8988T (cell line): ENCODE measurements around the gene CLEC2B.
"Not testable (repeated sequence)": the region's sequence is repeated elsewhere in the genome, so short reads cannot be mapped to it uniquely, and the experiment has no call there.

Source experiments
- DNase-seq: peaks from one replicate; pipeline ENCODE4 v3.0.0; 2011

Gene CLEC2B

GRCh38 chr12:9869307-9870161 lies at the start of gene CLEC2B:
Gene CLEC2B (minus strand): TSS chr12:9869354.
- no peak for DNase-seq

GRCh38 chr12:9911708-9912107 lies 42.6 kb upstream of the CLEC2B start:
- DNase-seq = no peak

- no peak for DNase-seq
These were observed 41.7 kb upstream of the CLEC2B start for GRCh38 chr12:9910716-9911421.

GRCh38 chr12:9909724-9910123 lies 40.6 kb upstream of the CLEC2B start:
- DNase-seq = no peak

GRCh38 chr12:9908350-9908749 lies 39.2 kb upstream of the CLEC2B start:
- DNase-seq = no peak

GRCh38 chr12:9907769-9908168 lies 38.6 kb upstream of the CLEC2B start:
- no peak for DNase-seq

- DNase-seq = no peak
These were observed 37.7 kb upstream of the CLEC2B start for GRCh38 chr12:9906873-9907272.

- DNase-seq = no peak
These were observed 33.5 kb upstream of the CLEC2B start for GRCh38 chr12:9902539-9903228.

- DNase-seq = no peak
These were observed 31.8 kb upstream of the CLEC2B start for GRCh38 chr12:9900930-9901329.

- DNase-seq = no peak
These were observed 30.1 kb upstream of the CLEC2B start for GRCh38 chr12:9899209-9899608.

- no peak for DNase-seq
These were observed 28.4 kb upstream of the CLEC2B start for GRCh38 chr12:9897535-9897934.

GRCh38 chr12:9895215-9895971 lies 26.2 kb upstream of the CLEC2B start:
- DNase-seq = no peak

GRCh38 chr12:9888665-9889273 lies 19.6 kb upstream of the CLEC2B start:
- no peak for DNase-seq

- DNase-seq = no peak
These were observed 14.0 kb upstream of the CLEC2B start for GRCh38 chr12:9883175-9883574.

- no peak for DNase-seq
These were observed 12.8 kb upstream of the CLEC2B start for GRCh38 chr12:9881988-9882387.

- no peak for DNase-seq
These were observed 12.1 kb upstream of the CLEC2B start, which contains the start of gene KLRF2 for GRCh38 chr12:9881246-9881645. Gene KLRF2 (plus strand): TSS chr12:9881489. CDS start chr12:9881596, 107 bp downstream.

GRCh38 chr12:9880532-9881078 lies 11.5 kb upstream of the CLEC2B start:
- DNase-seq = no peak

- DNase-seq = not testable (repeated sequence)
These were observed 7.0 kb upstream of the CLEC2B start for GRCh38 chr12:9876120-9876519.

- DNase-seq = no peak
These were observed 3.6 kb upstream of the CLEC2B start for GRCh38 chr12:9872742-9873141.

- no peak for DNase-seq
These were observed 3.0 kb upstream of the CLEC2B start for GRCh38 chr12:9872162-9872561.

- DNase-seq = no peak
These were observed 1.2 kb upstream of the CLEC2B start for GRCh38 chr12:9870286-9870866.

GRCh38 chr12:9868951-9869306 lies 225 bp downstream of the CLEC2B start:
- DNase-seq = no peak
